Measurements from ENCODE around the gene HDAC10.

HDAC10 gene

DNA sequence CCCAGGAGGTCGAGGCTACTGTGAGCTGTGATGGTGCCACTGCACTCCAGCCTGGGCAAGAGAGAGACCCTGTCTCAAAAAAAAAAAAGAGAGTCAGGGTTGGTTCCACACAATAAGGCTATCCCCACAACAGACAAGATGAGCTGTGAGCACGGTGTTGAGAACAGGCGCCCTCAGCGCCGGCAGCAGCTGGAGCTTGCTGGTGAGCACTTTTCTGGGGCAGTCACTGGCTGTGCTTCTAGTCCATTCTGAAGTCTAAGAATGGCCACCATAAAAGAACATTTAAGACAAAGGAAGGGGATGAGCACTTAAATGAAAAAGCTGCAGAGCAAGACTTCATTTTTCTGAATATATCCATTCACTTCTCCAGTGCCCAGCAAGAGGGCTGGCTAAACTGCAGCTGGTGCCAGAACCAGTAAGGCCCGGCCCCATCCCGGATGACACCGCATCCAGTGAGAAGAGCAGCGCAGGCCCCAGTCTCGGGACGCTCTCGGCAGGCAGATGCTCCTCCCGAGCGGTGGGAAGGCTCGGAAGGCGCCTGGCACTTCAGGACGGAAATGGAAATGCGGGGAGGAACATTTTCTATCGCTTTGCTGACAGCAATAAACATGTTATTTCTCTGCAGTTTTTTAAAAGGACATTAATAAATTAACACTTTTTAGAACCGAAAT is 18.4 kb downstream of the HDAC10 start:
- FAIRE-seq, result no peak

DNA sequence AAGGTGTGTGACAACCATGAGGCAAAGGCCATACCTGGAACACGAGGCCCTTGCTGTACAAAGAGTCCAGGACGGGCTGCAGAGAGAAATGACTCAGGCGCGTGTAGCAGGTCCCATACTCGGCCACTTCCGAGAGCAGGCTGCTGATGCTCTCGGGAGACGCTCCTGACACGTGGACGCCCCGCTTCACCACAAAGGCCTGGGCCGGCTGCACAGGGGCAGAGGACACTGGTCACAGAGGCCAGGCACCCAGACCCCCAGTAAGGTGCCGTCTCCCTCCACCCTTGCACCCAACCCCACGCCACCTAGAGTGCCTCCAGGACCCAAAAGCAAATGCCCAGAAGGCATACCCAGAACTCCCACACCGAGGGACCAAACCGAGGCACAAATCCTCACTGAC is 21.7 kb downstream of the HDAC10 start:
- FAIRE-seq, result no peak

DNA sequence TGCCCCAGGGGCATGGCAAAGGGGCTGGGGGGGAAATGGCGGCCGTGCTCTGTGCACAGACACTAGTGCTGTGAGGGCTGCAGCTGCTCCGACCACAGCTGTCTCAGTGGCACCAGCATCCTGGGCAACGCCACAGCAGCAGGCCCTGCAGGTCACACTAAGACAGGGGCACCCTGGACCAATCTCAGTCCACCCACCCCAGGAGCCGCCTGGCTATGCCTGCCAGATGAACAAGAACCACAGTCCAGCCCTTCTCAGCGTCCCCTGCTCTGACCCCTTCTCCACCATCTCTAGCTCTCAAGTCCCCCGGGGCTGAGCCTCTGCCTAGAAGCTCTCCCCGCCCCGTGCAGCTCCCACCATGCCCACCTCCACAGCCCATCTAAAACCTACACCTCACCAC is 22.7 kb downstream of the HDAC10 start:
- no peak for FAIRE-seq

DNA sequence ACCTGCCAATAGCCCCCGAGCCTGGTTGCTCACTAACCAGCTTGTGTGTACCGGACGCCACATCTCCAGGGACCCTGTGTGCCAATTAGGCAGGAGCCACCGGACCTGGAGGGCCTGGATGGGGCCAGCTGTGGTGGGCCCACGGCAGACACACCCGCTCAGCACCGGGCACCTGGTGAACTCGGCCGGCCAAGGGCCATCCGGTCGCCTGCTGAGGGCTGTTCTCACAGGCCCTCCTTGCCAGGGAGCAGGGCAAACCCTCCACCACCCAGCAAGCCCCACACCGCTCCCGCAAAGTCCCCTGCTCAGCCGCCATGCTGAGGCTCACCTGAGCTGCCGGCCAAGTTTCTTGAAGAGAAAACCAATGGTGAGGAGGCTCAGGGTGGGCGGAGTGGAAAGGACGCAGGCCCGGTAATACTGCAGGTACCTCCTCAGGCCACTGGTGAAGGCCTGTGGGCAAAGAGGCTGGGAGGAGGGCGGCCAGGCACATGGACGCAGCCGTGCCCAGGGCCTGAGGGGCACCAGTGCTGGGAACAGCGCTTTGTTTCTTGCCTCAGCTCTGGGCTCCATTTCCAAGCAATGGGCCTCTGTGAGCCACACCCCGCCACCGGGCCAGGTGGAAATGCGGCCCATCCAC is 23.4 kb downstream of the HDAC10 start:
- no peak for FAIRE-seq

DNA sequence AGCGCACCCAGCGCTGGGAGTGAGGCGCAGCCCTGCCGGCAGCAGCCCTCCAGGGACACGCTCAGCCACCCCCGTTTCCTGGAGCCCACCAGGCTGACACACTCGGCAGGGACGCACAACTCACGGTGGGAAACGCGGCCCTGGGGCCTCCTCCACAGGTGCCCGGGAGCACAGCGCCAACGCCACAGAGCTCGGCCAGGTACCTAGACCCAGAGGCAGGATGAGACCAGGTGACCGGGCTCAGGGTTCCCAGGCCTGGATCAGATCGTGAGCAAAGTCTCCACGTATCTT is 24.2 kb downstream of the HDAC10 start:
- no peak for FAIRE-seq

DNA sequence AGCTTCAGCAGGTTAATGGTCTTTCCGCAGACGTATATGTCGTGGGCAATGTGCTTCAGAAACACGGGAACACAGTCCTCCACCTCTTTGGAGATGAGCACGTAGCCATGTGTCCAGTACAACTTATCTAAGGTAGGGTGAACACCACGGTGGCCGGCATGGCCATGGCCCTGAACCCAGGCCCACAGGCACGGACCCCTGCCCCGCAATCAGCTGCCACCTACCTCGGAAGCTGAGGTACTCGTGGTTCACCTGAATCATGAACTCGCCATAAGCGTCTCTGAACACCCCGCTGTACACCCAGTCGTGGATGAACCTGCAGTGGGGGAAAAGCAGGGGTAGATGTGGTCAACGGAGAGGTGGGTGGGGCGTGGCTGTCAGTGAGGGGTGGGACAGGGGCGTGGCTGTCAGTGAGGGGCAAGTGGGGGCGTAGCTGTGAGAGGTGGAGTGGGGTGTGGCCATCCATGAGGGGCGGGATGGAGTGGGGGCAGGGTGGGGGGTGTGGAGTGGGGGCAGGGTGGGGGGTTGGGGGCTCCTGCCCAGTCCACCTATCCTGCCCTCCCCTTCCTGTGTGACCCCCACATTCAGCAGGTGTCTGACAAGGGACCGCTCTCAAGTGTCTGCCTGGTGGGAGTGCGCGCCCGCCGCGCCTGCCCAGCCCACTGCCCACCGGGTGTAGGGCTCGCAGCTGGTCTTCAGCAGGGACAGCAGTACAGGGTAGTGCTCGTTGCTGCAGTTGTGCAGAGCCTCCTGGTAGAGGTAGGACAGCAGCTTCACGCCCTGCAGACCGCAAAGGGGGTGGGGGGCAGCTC is 24.8 kb downstream of the HDAC10 start:
- FAIRE-seq, result no peak

DNA sequence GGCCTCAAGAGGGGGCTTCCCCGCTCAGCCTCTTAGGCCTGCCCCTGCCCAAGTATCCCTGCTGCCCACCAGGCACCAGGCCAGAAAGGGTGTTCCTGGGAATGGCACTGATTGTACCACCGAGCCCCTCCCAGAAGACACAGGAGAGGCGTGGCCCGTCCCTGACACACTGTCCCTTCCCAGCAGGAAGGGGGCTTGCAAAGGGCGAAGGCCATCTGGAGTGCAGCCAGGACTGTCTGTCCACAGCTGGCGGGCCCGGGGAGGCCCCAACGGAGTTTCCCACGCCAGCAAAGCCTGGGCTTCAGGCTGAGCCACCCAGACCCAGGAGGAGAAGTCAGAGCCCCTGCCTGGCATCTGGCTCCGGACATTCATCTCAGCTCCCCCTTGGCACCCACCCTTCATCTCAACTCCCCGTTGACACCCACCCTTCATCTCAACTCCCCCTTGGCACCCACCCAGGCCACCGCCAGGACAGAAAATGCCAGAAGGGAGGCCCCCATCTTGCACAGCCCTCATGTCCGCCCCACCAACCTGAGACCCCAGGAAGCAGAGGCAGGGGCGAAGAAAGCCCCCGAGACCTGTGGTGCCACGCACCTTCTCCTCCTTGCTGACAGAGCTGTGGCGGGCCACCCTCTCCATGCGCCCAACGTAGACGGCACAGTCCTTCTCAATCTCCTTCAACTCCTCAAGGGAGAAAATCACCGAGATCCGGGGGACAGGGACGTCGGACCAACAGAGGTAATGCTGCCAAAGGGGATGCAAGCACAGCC is 25.7 kb downstream of the HDAC10 start:
- FAIRE-seq, result no peak

DNA sequence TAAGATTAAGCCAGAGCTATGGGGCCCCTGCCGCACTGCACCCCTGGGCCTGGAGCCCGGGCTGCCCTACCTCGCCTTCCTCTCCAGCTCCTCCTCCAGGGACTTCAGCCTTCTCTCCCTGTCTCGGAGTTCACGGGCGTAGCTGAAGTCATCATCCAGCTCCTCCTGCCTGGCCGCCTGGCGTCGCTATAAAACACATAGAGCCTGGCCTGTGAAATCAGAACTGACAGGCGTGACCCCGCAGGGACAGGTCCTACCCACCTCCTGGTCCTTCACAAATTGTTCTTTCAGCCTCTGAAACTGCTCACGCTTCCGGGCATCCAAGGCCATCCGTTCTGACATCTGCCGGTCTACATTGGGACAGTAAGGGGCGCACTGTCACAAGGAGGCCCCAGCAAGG is 27.0 kb downstream of the HDAC10 start:
- no peak for FAIRE-seq

DNA sequence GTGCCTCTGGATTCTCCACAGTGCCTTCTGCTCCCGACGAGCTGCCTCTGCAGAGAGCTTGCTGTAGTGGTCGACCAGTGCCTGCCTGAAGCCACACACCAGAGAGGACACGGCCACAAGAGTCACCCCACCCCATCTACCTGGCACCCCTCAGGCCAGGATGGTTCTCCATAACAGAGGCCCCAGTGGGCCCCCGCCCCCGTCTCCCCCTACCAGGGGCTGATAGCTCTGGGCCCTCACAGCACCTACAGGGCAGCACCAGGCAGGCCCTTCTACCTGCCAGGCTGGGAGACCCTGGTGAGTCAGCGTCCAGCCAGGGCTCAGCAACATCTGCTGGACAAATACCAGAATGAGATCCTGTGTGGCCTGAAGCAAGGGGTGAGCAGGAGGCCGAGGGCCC is 28.6 kb downstream of the HDAC10 start:
- FAIRE-seq, result no peak

DNA sequence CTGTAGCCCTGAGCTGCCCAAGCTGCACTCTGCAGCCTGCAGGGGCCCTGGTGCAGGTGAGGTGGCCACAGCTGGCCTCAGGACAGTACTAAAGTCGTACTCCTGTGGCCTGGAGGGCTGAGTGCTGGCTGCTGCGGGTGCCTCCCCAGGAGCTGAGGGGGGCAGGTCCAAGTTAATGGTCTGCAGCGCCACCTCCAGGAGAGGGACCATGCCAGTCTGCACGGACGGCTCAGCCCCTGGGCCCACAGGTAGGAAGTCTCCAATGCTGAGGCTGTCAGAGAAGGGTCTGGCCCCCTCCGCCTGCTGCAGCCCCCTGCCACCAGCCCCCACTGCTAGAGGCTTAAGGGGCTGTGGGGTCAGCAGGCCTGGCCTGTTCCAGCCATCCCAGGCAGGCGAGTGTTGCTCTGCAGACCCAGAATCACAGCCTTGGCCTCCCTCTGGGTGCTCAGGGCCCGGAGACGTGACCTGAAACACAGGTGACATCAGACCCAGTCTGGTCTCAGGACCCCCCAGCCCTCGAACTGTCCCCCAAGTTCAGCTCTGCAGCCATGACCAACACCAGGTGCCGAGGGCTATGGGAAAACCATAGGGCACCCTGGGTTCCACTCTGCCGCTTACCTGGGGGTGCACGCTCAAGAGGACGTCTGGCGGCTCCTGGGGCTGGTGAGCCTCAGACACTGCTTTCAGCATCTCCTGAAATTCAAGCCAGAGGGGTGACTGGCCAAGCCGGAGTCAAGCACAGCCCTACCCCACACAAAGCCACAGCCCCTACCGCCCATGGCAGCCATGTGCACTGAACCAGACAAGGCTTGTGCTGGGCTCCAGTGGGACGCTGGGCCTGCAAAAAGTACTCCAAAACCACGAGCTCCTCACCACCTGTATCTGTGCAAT is 29.4 kb downstream of the HDAC10 start:
- no peak for FAIRE-seq

DNA sequence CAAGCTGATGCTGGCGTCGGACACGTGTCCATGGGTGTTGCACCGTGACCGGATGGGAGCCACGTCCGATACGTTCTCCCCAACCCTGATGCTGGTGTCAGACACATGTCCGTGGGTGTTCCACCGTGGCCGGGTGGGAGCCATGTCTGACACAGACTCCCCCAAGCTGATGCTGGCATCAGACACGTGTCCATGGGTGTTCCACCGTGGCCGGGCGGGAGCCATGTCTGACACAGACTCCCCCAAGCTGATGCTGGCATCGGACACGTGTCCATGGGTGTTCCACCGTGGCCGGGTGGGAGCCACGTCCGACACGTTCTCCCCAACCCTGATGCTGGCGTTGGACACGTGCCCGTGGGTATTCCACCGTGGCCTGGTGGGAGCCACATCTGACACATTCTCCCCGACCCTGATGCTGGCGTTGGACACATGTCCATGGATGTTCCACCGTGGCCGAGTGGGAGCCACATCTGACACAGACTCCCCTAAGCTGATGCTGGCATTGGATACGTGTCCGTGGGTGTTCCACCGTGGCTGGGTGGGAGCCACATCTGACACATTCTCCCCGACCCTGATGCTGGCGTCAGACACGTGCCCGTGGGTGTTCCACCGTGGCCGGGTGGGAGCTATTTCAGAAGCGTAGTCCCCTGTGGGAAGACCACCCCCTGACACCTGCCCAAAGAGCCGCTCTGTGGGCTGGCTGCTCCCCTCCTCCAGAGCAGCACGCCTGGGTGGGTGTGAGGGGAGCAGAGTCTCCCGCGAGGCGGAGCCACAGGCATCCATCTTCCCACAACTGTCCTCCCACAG is 30.3 kb downstream of the HDAC10 start:
- no peak for FAIRE-seq

DNA sequence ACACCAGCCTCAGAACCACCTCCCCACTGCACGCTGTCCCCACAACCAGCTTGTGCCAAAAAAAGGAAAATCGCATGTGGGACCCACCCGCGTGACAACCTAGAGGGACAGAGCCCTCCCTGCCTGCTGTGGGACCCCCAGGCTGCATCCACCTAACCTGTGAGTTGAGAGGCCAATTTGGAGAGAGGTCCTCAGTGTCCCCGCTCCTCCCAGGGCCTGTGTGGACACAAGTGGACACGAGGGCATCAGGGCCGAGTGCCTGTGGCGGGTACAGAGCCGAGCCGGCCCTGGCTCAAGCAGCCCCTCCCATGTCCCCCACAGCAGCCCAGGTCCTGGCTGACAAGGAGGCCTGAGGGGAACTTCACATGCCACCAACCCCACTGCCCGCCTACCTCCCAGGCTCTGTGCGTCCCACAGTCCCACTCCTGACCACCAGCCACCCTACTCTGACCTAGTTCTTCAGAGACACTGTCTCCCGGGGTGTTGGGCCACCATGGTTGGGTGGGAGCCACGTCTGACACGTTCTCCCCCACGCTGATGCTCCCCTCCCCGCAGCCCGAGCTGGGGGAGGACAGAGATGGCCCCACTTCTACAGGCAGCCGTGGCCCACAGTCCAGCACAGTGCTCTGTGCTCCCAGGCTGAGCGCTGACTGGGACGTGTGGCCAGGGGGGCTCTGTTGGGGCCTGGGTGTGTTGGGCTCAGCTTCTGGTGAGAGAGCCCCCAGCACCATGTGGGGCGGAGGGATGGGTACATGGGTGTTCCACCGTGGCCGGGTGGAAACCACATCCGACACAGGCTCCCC is 31.1 kb downstream of the HDAC10 start:
- FAIRE-seq, result no peak

DNA sequence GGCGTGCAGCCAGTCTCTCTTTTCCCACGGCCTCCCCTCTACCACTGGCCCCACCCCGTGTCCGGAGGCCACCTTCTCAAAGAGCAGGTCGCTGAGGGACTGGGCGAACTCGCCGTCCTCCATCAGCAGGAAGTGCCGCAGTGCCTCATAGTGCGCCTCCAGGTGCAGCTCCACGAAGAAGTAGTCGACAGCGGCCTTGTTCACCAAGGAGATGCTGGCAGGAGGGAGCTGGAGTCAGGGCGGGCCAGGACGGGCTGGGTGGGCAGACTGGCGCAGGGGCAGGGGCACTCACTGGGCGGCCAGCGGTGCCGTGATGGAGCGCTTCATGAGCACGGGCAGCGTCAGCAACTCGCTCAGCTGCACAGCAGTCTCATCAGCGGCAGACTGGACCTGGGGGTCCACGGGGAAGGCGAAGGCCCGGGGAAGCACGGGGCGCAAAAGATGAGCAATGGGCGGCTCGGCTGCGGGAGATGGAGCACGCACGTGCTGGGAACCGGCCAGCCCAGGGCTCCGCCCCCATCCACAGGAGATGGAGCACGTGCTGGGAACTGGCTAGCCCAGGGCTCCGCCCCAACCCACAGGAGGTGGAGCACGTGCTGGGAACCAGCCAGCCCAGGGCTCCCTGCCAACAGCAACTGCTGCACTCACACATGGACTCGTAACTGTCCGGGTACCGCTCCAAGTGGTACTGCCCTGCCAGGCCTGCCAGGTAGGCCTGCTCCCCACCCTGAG is 31.9 kb downstream of the HDAC10 start:
- no peak for FAIRE-seq

DNA sequence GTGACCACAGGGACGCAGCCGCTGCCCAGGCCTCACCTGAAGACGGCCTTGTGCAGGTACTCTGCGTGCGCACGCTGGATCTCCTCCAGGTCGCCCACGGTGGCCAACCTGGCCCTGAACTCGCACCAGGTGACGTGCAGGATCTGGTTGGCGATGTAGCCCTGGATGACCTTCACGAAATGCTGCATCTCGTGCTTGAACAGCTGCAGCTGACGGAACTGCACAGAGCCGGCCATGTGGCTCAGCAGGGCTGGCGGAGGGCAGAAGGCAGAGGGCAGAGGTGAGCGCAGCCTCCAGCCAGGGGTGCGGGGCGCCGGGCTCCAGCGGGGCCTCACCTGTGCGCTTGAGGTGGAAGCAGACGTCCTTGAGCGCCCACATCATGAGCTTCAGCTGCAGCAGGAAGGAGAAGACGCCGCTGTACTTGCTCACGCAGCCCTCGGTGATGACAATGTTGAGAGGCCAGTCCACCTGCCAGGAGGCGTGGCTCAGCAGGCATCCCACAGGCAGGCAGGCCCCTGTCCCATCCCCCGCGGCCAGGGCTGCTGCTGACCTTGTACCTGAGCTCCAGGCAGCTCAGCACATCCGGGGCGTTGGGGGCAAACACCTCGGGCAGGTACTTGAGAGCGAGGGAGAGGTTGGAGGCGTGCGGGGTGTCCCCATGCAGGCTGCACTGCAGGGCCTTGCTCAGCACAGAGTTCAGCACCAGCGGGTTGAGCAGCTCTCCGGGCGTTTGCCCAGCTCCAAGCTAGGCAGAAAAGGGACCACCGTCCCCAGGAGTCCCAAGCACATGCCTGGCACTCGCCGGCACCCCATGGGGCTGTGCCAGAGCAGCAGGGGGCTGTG is 32.7 kb downstream of the HDAC10 start:
- FAIRE-seq, result no peak

DNA sequence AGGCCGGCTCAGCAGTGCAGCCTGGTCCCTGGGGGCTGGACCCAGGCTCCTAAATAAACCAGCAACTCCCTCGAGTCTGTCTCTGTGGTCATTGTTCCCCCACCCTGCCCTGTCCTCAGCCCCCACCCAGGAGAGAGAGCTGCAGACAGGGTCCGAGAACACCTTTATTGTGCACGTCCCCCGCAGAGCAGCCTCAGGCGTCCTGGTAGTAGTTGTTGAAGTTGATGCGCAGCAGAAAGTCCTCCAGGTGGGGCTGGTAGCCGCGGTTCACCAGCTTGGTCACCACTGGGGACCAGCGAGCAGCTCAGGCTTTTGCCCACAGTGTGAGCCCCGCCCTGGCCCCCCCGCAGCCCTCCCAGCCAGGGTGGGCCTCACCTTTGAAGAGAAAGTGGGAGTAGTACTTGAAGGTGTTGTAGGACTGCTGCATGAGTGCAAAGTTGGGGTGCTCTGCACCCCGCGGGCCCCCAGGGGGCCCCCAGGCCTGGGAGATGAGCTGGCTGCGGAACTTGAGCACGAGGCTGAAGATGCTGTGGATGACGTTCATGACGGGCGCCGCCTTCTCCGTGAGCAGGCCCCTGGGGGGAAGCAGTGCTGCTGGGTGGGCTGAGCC is 33.4 kb downstream of the HDAC10 start:
- no peak for FAIRE-seq

DNA sequence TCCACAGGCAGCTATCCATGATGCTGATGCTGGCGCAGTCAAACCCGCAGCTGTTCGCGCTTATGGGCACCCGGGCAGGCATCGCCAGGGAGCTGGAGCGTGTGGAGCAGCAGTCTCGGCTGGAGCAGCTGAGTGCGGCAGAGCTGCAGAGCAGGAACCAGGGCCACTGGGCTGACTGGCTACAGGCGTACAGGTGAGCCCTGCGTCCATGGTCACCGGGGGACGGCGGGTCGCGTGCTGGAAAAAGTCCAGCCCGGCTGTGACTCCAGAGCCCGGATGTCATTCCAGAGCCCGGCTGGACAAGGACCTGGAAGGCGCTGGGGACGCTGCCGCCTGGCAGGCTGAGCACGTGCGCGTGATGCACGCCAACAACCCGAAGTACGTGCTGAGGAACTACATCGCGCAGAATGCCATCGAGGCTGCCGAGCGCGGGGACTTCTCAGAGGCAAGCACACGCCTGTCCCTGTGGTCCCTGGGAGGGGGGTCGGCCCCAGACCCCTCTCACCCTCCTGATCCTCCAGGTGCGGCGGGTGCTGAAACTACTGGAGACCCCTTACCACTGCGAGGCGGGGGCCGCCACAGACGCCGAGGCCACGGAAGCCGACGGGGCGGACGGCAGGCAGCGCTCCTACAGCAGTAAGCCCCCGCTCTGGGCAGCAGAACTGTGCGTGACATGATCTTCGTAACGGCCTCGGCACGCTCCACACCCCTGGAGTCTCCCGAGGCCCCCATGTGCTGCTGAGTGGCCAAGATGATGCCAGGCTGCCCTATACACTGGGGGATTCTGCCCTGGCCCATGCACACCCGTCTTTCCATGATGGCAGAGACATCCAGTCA is 34.2 kb downstream of the HDAC10 start:
- no peak for FAIRE-seq

DNA sequence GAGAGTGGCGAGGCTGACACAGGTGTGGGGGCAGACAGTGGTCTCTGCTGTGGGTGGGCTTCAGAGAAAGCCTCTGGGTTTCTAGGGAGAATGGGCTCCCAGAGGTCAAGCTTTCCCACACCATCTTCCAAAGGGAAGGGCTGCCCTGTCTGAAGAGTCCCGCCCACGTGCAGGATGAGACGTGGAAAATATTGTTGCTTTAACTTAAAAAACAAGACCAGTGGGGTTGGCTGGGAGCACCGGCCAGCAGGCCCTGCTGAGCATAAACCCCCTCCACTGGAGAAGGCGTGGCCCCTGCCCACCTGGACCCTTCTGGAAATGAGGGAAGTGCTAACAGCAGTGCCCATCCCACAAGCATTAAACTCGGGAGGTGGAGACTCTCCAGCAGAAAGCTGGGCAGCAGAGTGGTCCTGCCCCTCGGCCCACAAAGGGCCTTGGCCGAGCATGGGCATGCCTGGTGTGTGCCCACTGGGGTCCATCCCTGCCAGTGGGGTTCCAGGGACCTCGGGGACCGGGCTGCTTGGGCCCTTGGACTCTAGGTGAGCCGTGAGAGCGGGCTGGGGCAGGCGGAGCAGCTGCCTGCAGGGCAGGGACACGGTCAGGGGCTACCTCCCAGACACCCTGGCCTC is 34.9 kb downstream of the HDAC10 start:
- FAIRE-seq, result no peak

Measured in islet of Langerhans (tissue), 1 donor.